HepG2 (cell line): ENCODE results near the gene CHCHD5. TPM values are rescaled to one million over a fixed set of nuclear protein-coding genes. Genes with fewer than 3 reads are reported as not detected.
A peak's percentile ranks its signal among the peaks of the same experiment; 100 is the strongest.

Experiments used
- ATAC-seq: fragments of 200-7000 bp; cut with Tn5 transposase; 3 replicates; pipeline ENCODE4 v1.9.1; 2020; ENCODE audit warnings: mild to moderate bottlenecking, moderate library complexity
- BruUV-seq: library from RNA; stranded (reverse); fragments of 400-500 nt; replicated peaks from 2 replicates; lab custom pipeline; 2021; lab: Mats Ljungman, UMichigan
- CTCF ChIA-PET: fragments of 300-600 bp; formaldehyde crosslinking; extraction: SDS; loops from one replicate; lab custom pipeline; 2021; ENCODE audit warnings: low total read pairs, inconsistent platforms, low intra/inter-chr PET ratio; lab: Yijun Ruan, JAX
- POLR2A ChIA-PET: fragments of 350-600 bp; sonication (Branson Sonifier 250); formaldehyde crosslinking; loops from one replicate; lab custom pipeline; 2020; ENCODE audit warnings: antibody characterized with exemption, inconsistent platforms; lab: Yijun Ruan, JAX
- DNase-seq: peaks from one replicate; pipeline ENCODE4 v3.0.0-alpha.2; 2015; ENCODE audit warnings: low spot score
- FAIRE-seq: peaks from 3 replicates; lab custom pipeline; 2011; peaks lifted over from hg19 to GRCh38; lab: Jason Lieb, UNC
- H2AFZ ChIP-seq: one replicate; pipeline ENCODE4 v1.6.1; 2011; ENCODE audit warnings: low read length, inconsistent platforms
- H3K27ac ChIP-seq: fragments of 300-600 bp; 3 replicates; pipeline ENCODE4 v1.8.0; 2011; ENCODE audit warnings: mixed run types, mild to moderate bottlenecking, mixed read lengths, low read length, inconsistent platforms; ENCODE audit not compliant: insufficient read depth; ENCODE audit errors: extremely low read length
- H3K27me3 ChIP-seq, 2 experiments: fragments of 200-600 bp in 1 of 2; 2 replicates in 1 of 2; 3 replicates in 1 of 2; pipeline versions ENCODE4 v1.6.0 to v1.8.0; 2011; ENCODE audit warnings: low read length in 2 of 2, mild to moderate bottlenecking in 2 of 2, moderate library complexity in 2 of 2, inconsistent platforms in 1 of 2; ENCODE audit not compliant: insufficient read depth in 2 of 2, control insufficient read depth in 1 of 2
- H3K36me3 ChIP-seq, 2 experiments: fragments of 200-600 bp in 1 of 2; replicated peaks in 1 of 2; 2 replicates in 1 of 2; 3 replicates in 1 of 2; pipeline versions ENCODE4 v1.5.1 to v1.8.0; 2011; ENCODE audit warnings: low read length in 2 of 2, inconsistent platforms in 1 of 2; ENCODE audit not compliant: insufficient read depth in 2 of 2, control insufficient read depth in 1 of 2
- H3K4me1 ChIP-seq: 2 replicates; pipeline ENCODE4 v1.5.1; 2012; ENCODE audit warnings: low read length, inconsistent platforms; ENCODE audit not compliant: insufficient read depth
- H3K4me2 ChIP-seq: 2 replicates; pipeline ENCODE4 v1.6.0; 2011; ENCODE audit warnings: low read depth, low read length, inconsistent platforms
- H3K4me3 ChIP-seq, 3 experiments: fragments of 200-600 bp in 1 of 3; sonication (generic), shearing (Covaris generic) in 1 of 3; replicated peaks in 1 of 3; 2 replicates each; pipeline ENCODE4 v1.5.1; 2011 to 2016; ENCODE audit warnings: low read length in 3 of 3, inconsistent platforms in 2 of 3, low read depth in 2 of 3, mild to moderate bottlenecking in 2 of 3, control low read depth in 1 of 3, mixed read lengths in 1 of 3; ENCODE audit not compliant: insufficient read depth in 1 of 3
- H3K79me2 ChIP-seq: one replicate; pipeline ENCODE4 v1.6.1; 2011; ENCODE audit warnings: low read length, inconsistent platforms; ENCODE audit not compliant: insufficient read depth
- H3K9ac ChIP-seq: 2 replicates; pipeline ENCODE4 v1.6.0; 2011; ENCODE audit warnings: mild to moderate bottlenecking, low read depth, low read length, inconsistent platforms; ENCODE audit not compliant: insufficient read depth
- H3K9me3 ChIP-seq: 2 replicates; pipeline ENCODE4 v1.5.1; 2012; ENCODE audit warnings: mild to moderate bottlenecking, low read length
- H4K20me1 ChIP-seq: 2 replicates; pipeline ENCODE4 v1.6.0; 2011; ENCODE audit warnings: inconsistent platforms, mild to moderate bottlenecking, low read length, moderate library complexity; ENCODE audit not compliant: insufficient read depth
- ATF1 ChIP-seq: IDR thresholded peaks from 2 replicates; pipeline ENCODE4 v1.6.1; 2016; ENCODE audit warnings: mild to moderate bottlenecking, control low read depth
- IRF9 ChIP-seq: sonication (generic); formaldehyde crosslinking; IDR thresholded peaks from 2 replicates; pipeline ENCODE4 v1.8.0; 2022; ENCODE audit warnings: missing genetic modification reagents, mild to moderate bottlenecking, borderline replicate concordance
- MYPOP ChIP-seq: sonication (generic); formaldehyde crosslinking; IDR thresholded peaks from 2 replicates; pipeline ENCODE4 v1.8.1; 2023; ENCODE audit warnings: mild to moderate bottlenecking, moderate library complexity, missing genetic modification reagents
- POGZ ChIP-seq: sonication (generic); formaldehyde crosslinking; IDR thresholded peaks from 2 replicates; pipeline ENCODE4 v1.4.0; 2020; ENCODE audit warnings: mild to moderate bottlenecking, missing genetic modification reagents
- THAP11 ChIP-seq: IDR thresholded peaks from 2 replicates; pipeline ENCODE4 v1.6.1; 2016; ENCODE audit warnings: missing biosample characterization, missing genetic modification reagents
- ZFX ChIP-seq: sonication (generic); formaldehyde crosslinking; IDR thresholded peaks from 2 replicates; pipeline ENCODE4 v1.4.0; 2020; ENCODE audit warnings: mild to moderate bottlenecking, low read depth, missing genetic modification reagents, moderate library complexity
- ZNF709 ChIP-seq: sonication (generic); formaldehyde crosslinking; IDR thresholded peaks from 2 replicates; pipeline ENCODE4 v1.5.0; 2020; ENCODE audit warnings: mild to moderate bottlenecking, missing genetic modification reagents
- WGBS: methylation state at CpG from one replicate; pipeline ENCODE4 v1.1.6; 2017; ENCODE audit warnings: low lambda C conversion rate; 5-methylcytosine and 5-hydroxymethylcytosine counted together
- in situ Hi-C: cut with HindIII; loops from 2 replicates; pipeline ENCODE4 v1.10.0; 2017; ENCODE audit warnings: low pct_unique_long_range_greater_than_20kb; ENCODE audit not compliant: extremely low pct_ligation_motif_present
- intact Hi-C: fragments of 100-400 bp; cut with micrococcal nuclease; formaldehyde crosslinking; loops from one replicate; pipeline ENCODE4 v1.10.0; 2022; ENCODE audit not compliant: unreplicated experiment
- polyA plus RNA-seq, 8 experiments: library from polyadenylated mRNA; depleted of rRNA in 3 of 8; stranded (reverse) in 7 of 8; unstranded in 1 of 8; fragments of >200 nt; fragmentation: Illumina TruSeq in 4 of 8; extraction: Trizol in 4 of 8; gene quantifications; 2 replicates each; pipeline versions ENCODE4 v1.2.1 to v1.2.3, GENCODE V29; 2011 to 2016; ENCODE audit warnings: low read depth in 4 of 8, missing spikeins in 1 of 8, mixed read lengths in 1 of 8; ENCODE audit not compliant: insufficient read depth in 1 of 8
- total RNA-seq, 5 experiments: library from RNA; depleted of rRNA; stranded (reverse); fragments of >200 nt; fragmentation: Illumina TruSeq; extraction: Trizol; gene quantifications; 2 replicates each; pipeline ENCODE4 v1.2.3, GENCODE V29; 2016; ENCODE audit warnings: low read depth in 1 of 5

CHCHD5 gene
- total and polyA plus RNA-seq, 2 of the 13 experiments (the other 11 are each of a cell fraction or from before 2014, with no cell fraction given) = 19.0 to 23.9 TPM

GRCh38 chr2:112633708-112634107 is 49.3 kb downstream of the CHCHD5 start:
- Histone ChIP-seq H3K4me2 (peak overlapping the region; percentile 61), H3K4me1 (peaks cover 77% of the 10 kb centered on the region), H3K9me3 (no peaks in the 10 kb centered on the region), H3K36me3 (no peaks in the 10 kb centered on the region), H3K4me3 (peak overlapping the region in 2 of 3 experiments; percentile 8 to 45; a peak in 3 of 6 replicates), H3K79me2 (no peaks in the 10 kb centered on the region), H3K9ac (peak overlapping the region; percentile 2; the same call in 1 of the 2 replicates)
- ChIA-PET POLR2A (interaction anchor here (0.8 to 8.5 kb wide), 3 partner anchors 11 to 92 kb away, joined by 3 to 94 read pairs (median 6); partner anchors contain the start of gene SLC20A1), CTCF (no interaction called here)
- FAIRE-seq (no peak), ATAC-seq (no peak), DNase-seq (no peak)
- in situ Hi-C loops = no loop called here
- BruUV-seq = no TSS peak
- WGBS = 7% methylated on average over 5 of the region's 5 CpGs
- TF ChIP-seq MYPOP (CRISPR knock-in tag) (0 out of 2 replicates have a peak, but pooled peaks have one; percentile 22), ATF1 (CRISPR knock-in tag) (0 out of 2 replicates have a peak, but pooled peaks have one; percentile 2), IRF9 (0 out of 2 replicates have a peak, but pooled peaks have one; percentile 34), POGZ (no peak), ZNF709 (CRISPR knock-in tag) (0 out of 2 replicates have a peak, but pooled peaks have one; percentile 7), ZFX (0 out of 2 replicates have a peak, but pooled peaks have one; percentile 18), THAP11 (no peak)
- TF ChIP-seq, all 625 proteins: peak for 5
- Histone ChIP-seq H3K27ac (no peak overlapping the region), H4K20me1 (no peaks in the 10 kb centered on the region), H2AFZ (peak overlapping the region; percentile 60), H3K27me3 (peaks cover 3 to 53% of the 10 kb centered on the region in 2 experiments)
- intact Hi-C loops = no loop called here
